Common myeloid progenitor, CD34-positive (primary cell): ENCODE data around the gene HYPK.

Source experiments
- CTCF ChIA-PET: fragments of 350-600 bp; sonication (Branson Sonifier 250); formaldehyde crosslinking; loops from one replicate; lab custom pipeline; 2021; ENCODE audit warnings: antibody characterized with exemption; lab: Charles Lee
- POLR2A ChIA-PET: fragments of 350-600 bp; sonication (Branson Sonifier 250); formaldehyde crosslinking; loops from one replicate; lab custom pipeline; 2021; ENCODE audit warnings: antibody characterized with exemption; lab: Charles Lee
- DNase-seq, 3 donors: peaks; one replicate each; pipeline versions ENCODE4 v3.0.0 to v3.0.0-alpha.2; 2013
- H3K27ac ChIP-seq, 2 experiments: 1 replicate in 1 of 2; 2 replicates in 1 of 2; pipeline ENCODE4 v1.7.0; 2013; ENCODE audit warnings: inconsistent platforms in 2 of 2, low read length in 2 of 2, mild to moderate bottlenecking in 2 of 2, low read depth in 1 of 2, moderate library complexity in 1 of 2; ENCODE audit not compliant: severe bottlenecking in 2 of 2, insufficient read depth in 1 of 2, poor library complexity in 1 of 2
- H3K27me3 ChIP-seq, 5 experiments: replicated peaks in 2 of 5; 1 replicate in 3 of 5; 2 replicates in 2 of 5; pipeline versions ENCODE4 v1.6.1 to v1.7.0; 2013; ENCODE audit warnings: low read length in 4 of 5, mild to moderate bottlenecking in 2 of 5, moderate library complexity in 2 of 5, inconsistent platforms in 1 of 5; ENCODE audit not compliant: insufficient read depth in 5 of 5, control insufficient read depth in 4 of 5
- H3K36me3 ChIP-seq, 4 experiments: 1 replicate in 2 of 4; 2 replicates in 2 of 4; pipeline versions ENCODE4 v1.6.1 to v1.7.0; 2013; ENCODE audit warnings: low read length in 3 of 4, control low read depth in 1 of 4, mild to moderate bottlenecking in 1 of 4; ENCODE audit not compliant: control insufficient read depth in 4 of 4, insufficient read depth in 4 of 4
- H3K4me1 ChIP-seq, 4 experiments: 1 replicate in 3 of 4; 2 replicates in 1 of 4; pipeline versions ENCODE4 v1.6.1 to v1.7.1; 2013; ENCODE audit warnings: low read length in 3 of 4, mild to moderate bottlenecking in 3 of 4, control low read depth in 1 of 4, inconsistent platforms in 1 of 4, moderate library complexity in 1 of 4; ENCODE audit not compliant: control insufficient read depth in 4 of 4, insufficient read depth in 4 of 4; ENCODE audit errors: control extremely low read depth in 1 of 4
- H3K4me3 ChIP-seq, 7 experiments: 1 replicate in 4 of 7; 2 replicates in 3 of 7; pipeline versions ENCODE4 v1.5.1 to v1.7.0; 2013; ENCODE audit warnings: mild to moderate bottlenecking in 7 of 7, low read length in 6 of 7, moderate library complexity in 6 of 7, inconsistent platforms in 2 of 7, low read depth in 2 of 7, control low read depth in 1 of 7; ENCODE audit not compliant: insufficient read depth in 4 of 7, control insufficient read depth in 1 of 7; ENCODE audit errors: extremely low read depth in 1 of 7
- H3K9me3 ChIP-seq, 5 experiments: 1 replicate in 4 of 5; 2 replicates in 1 of 5; pipeline versions ENCODE4 v1.6.1 to v1.7.1; 2013; ENCODE audit warnings: low read length in 4 of 5, mild to moderate bottlenecking in 2 of 5, inconsistent platforms in 1 of 5, low read depth in 1 of 5, moderate library complexity in 1 of 5; ENCODE audit not compliant: control insufficient read depth in 4 of 5, insufficient read depth in 2 of 5; ENCODE audit errors: control extremely low read depth in 1 of 5
- WGBS: methylation state at CpG from one replicate; pipeline ENCODE4 v1.1.5; 2013; ENCODE audit not compliant: insufficient coverage; 5-methylcytosine and 5-hydroxymethylcytosine counted together

HYPK gene

DNA sequence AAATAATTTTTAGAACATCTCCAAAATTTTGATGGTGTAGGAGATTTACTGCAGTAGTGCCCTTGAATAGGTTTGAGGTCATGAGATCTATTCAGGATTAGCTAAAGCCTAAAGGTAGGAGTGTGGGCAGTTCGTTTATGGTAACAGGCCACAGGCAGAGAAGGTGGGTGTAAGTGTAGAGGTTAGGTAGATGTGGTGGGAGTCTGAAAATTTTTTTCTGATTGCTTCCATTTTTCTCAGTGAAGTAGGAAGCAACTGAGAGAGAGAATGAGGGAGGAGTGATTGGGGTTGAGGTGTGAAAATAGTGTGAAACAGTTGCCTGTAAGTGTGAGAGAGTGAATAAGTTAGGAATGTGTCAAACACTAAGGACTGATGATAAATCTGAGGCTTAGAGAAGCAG lies 21.4 kb upstream of the HYPK start:
- DNase-seq, result no peak
- Histone ChIP-seq H3K27me3 (no peaks in the 10 kb centered on the region), H3K4me3 (no peak overlapping the region), H3K36me3 (peaks cover 0 to 2% (median 0%) of the 10 kb centered on the region in 4 experiments), H3K9me3 (no peaks in the 10 kb centered on the region), H3K4me1 (peaks cover 0 to 19% (median 10%) of the 10 kb centered on the region in 4 experiments), H3K27ac (no peak overlapping the region)
- ChIA-PET POLR2A (no interaction called here), CTCF (interaction anchor here (1.4 to 3.5 kb wide), 2 partner anchors 10 to 12 kb away, joined by 5 to 37 read pairs; partner anchors contain the start of gene SERF2)
- WGBS, result 100% methylated on average over 1 of the region's 1 CpG

- DNase-seq, result no peak
- ChIA-PET CTCF (interaction anchor here (0.8 to 6.3 kb wide), 2 partner anchors 12 to 18 kb away, joined by 3 to 37 read pairs; partner anchors contain the start of gene ELL3), POLR2A (interaction anchor here (1.1 to 2.2 kb wide), 2 partner anchors 11 to 13 kb away, joined by 4 to 6 read pairs; partner anchors contain the start of genes ELL3, HYPK and SERINC4)
- WGBS, result 80% methylated on average over 1 of the region's 3 CpGs
- H3K4me3 ChIP-seq, result no peak overlapping the region
- no peak overlapping the region for H3K27ac ChIP-seq
- peaks cover 0 to 14% (median 12%) of the 10 kb centered on the region in 4 experiments for H3K36me3 ChIP-seq
- no peaks in the 10 kb centered on the region for H3K9me3 ChIP-seq
- H3K27me3 ChIP-seq, result no peaks in the 10 kb centered on the region
- H3K4me1 ChIP-seq, result peaks cover 3 to 21% (median 13%) of the 10 kb centered on the region in 4 experiments
Measured at GRCh38 chr15:43789409-43789808, 11.0 kb upstream of the HYPK start.

GRCh38 chr15:43791993-43792760 lies 8.2 kb upstream of the HYPK start, which contains the start of gene SERF2:
Gene SERF2, plus strand, starts transcription at chr15:43792320. Its CDS starts 57 bp downstream, at chr15:43792377.
- Histone ChIP-seq H3K4me3 (peak within 1 kb of the TSS; percentile 78 to 100 (median 98)), H3K4me1 (peaks cover 3 to 26% (median 13%) of the 10 kb centered on the region in 4 experiments), H3K27me3 (no peaks in the 10 kb centered on the region), H3K36me3 (peaks cover 12 to 41% (median 36%) of the 10 kb centered on the region in 4 experiments), H3K27ac (peak within 1 kb of the TSS; percentile 97 to 99), H3K9me3 (no peaks in the 10 kb centered on the region)
- 0% methylated on average over 40 of the region's 66 CpGs for WGBS
- CTCF ChIA-PET, result interaction anchor here (1.4 to 6.3 kb wide), 4 partner anchors 10 to 22 kb away, joined by 4 to 37 read pairs (median 6); partner anchors contain the start of gene ELL3
- DNase-seq, result peak; percentile 100
- POLR2A ChIA-PET, result interaction anchor here (0.9 to 1.6 kb wide), 2 partner anchors 16 to 22 kb away, joined by 4 to 5 read pairs; partner anchors contain the start of gene ELL3

DNA sequence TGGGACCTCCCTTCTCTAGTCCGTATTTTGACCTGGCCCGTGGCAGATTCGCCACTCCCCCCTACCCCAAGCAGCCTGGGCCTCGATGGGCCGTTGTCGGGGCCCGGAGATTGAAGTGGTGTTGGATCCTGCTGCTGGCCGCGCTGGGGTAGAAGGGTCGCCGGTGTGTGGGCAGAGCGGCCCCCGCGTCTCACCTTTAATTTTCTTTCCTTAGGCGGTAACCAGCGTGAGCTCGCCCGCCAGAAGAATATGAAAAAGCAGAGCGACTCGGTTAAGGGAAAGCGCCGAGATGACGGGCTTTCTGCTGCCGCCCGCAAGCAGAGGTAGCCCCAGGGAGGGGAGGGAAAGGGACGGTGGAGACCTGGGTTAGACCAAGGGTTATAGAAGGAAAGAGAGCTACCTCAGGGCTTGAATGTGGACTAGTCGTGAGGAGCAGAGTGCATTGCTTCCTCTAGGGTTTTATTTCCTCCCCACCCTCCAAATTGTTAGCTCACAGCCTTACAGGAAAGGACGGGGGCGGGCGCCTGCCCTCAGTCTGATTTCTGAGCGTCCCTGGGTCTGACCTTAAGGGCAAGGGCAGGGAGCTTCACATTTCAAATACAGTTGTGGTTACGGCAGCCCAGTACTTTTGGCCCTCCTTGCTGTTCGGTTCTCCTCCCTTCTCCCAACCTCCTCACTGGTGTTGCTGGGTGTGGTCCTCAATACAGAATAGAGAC lies 7.5 kb upstream of the HYPK start:
- Histone ChIP-seq H3K4me3 (peak overlapping the region; percentile 78 to 100 (median 98)), H3K9me3 (no peaks in the 10 kb centered on the region), H3K27ac (peak overlapping the region; percentile 97 to 99), H3K36me3 (peaks cover 12 to 46% (median 40%) of the 10 kb centered on the region in 4 experiments), H3K4me1 (peaks cover 3 to 26% (median 13%) of the 10 kb centered on the region in 4 experiments), H3K27me3 (no peaks in the 10 kb centered on the region)
- CTCF ChIA-PET, result interaction anchor here (0.6 to 6.3 kb wide), 5 partner anchors 9 to 1143 kb away, joined by 3 to 37 read pairs (median 5); partner anchors contain the start of gene ELL3
- 7% methylated on average over 32 of the region's 33 CpGs for WGBS
- no peak for DNase-seq
- POLR2A ChIA-PET, result interaction anchor here (0.9 to 1.6 kb wide), 2 partner anchors 16 to 22 kb away, joined by 4 to 5 read pairs; partner anchors contain the start of gene ELL3

DNA sequence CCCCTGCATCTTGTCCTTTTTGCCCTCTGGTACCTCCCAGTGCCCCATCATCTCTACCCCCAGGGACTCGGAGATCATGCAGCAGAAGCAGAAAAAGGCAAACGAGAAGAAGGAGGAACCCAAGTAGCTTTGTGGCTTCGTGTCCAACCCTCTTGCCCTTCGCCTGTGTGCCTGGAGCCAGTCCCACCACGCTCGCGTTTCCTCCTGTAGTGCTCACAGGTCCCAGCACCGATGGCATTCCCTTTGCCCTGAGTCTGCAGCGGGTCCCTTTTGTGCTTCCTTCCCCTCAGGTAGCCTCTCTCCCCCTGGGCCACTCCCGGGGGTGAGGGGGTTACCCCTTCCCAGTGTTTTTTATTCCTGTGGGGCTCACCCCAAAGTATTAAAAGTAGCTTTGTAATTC lies 6.8 kb upstream of the HYPK start:
- Histone ChIP-seq H3K27ac (peak overlapping the region in 1 of 2 experiments; percentile 12), H3K27me3 (no peaks in the 10 kb centered on the region), H3K4me3 (peak overlapping the region in 6 of 7 experiments; percentile 96 to 100 (median 98)), H3K36me3 (peaks cover 13 to 50% (median 42%) of the 10 kb centered on the region in 4 experiments), H3K4me1 (peaks cover 3 to 26% (median 13%) of the 10 kb centered on the region in 4 experiments), H3K9me3 (no peaks in the 10 kb centered on the region)
- WGBS, result 91% methylated on average over 10 of the region's 10 CpGs
- DNase-seq, result no peak
- ChIA-PET POLR2A (interaction anchor here (0.9 kb wide), 1 partner anchor 17 kb away, joined by 5 read pairs; no protein-coding TSS in a partner anchor), CTCF (interaction anchor here (0.6 to 6.3 kb wide), 5 partner anchors 9 to 1144 kb away, joined by 3 to 37 read pairs (median 5); partner anchors contain the start of gene ELL3)

- Histone ChIP-seq H3K4me3 (peak overlapping the region in 1 of 7 experiments; percentile 99), H3K27ac (no peak overlapping the region), H3K36me3 (peaks cover 17 to 58% (median 48%) of the 10 kb centered on the region in 4 experiments), H3K4me1 (peaks cover 3 to 26% (median 14%) of the 10 kb centered on the region in 4 experiments), H3K27me3 (no peaks in the 10 kb centered on the region), H3K9me3 (no peaks in the 10 kb centered on the region)
- ChIA-PET POLR2A (interaction anchor here (0.9 to 1.3 kb wide), 2 partner anchors 16 to 30 kb away, joined by 3 to 5 read pairs; partner anchors contain the start of gene MFAP1), CTCF (interaction anchor here (1.3 to 6.3 kb wide), 3 partner anchors 10 to 17 kb away, joined by 5 to 37 read pairs (median 6); partner anchors contain the start of gene ELL3)
- DNase-seq, result no peak
- WGBS, result 98% methylated on average over 8 of the region's 9 CpGs
Measured at GRCh38 chr15:43794269-43795037, 5.9 kb upstream of the HYPK start.
